Stimulated activated naive CD8-positive, alpha-beta T cell treated with anti-CD3 and anti-CD28 coated beads, Interleukin-15, Interleukin-2, amounts not matched to agents 100 U/mL and 50 U/mL, for 24 hours (primary cell): ENCODE results near the gene ZSCAN23.
"Not testable (repeated sequence)": the region's sequence is repeated elsewhere in the genome, so short reads cannot be mapped to it uniquely, and the experiment has no call there.

Source experiments
- ATAC-seq: fragments of 150-1000 bp; cut with Tn5 transposase; one replicate; pipeline ENCODE4 v1.10.0; 2021
- DNase-seq: peaks from one replicate; pipeline ENCODE4 v3.0.0; 2021

ZSCAN23 gene

GRCh38 chr6:28436404-28436803 is 6.9 kb downstream of the ZSCAN23 start:
- DNase-seq (no peak), ATAC-seq (no peak)

GRCh38 chr6:28433119-28433518 is 10.2 kb downstream of the ZSCAN23 start:
- no peak for ATAC-seq

GRCh38 chr6:28429781-28430180 is 13.5 kb downstream of the ZSCAN23 start:
- DNase-seq: no peak

More at GRCh38 chr6:28433119-28433518, 10.2 kb downstream of the ZSCAN23 start:
- DNase-seq: no peak

GRCh38 chr6:28425944-28426541 is 17.2 kb downstream of the ZSCAN23 start:
- DNase-seq (no peak), ATAC-seq (no peak)

More at GRCh38 chr6:28429781-28430180, 13.5 kb downstream of the ZSCAN23 start:
- no peak for ATAC-seq

GRCh38 chr6:28424163-28424562 is 19.1 kb downstream of the ZSCAN23 start:
- DNase-seq (no peak), ATAC-seq (no peak)

GRCh38 chr6:28423546-28423945 is 19.7 kb downstream of the ZSCAN23 start:
- no peak for ATAC-seq
- no peak for DNase-seq

- no peak for DNase-seq
These were observed 29.6 kb downstream of the ZSCAN23 start for GRCh38 chr6:28413681-28414080.

GRCh38 chr6:28410767-28411166 is 32.5 kb downstream of the ZSCAN23 start:
- DNase-seq: no peak
- no peak for ATAC-seq

More at GRCh38 chr6:28413681-28414080, 29.6 kb downstream of the ZSCAN23 start:
- ATAC-seq: no peak

- DNase-seq (no peak), ATAC-seq (peak; percentile 79)
These were observed 35.1 kb downstream of the ZSCAN23 start for GRCh38 chr6:28408076-28408802.

GRCh38 chr6:28407401-28407800 is 35.9 kb downstream of the ZSCAN23 start:
- ATAC-seq: peak; percentile 71
- no peak for DNase-seq

GRCh38 chr6:28403923-28404322 is 39.4 kb downstream of the ZSCAN23 start:
- not testable (repeated sequence) for DNase-seq, ATAC-seq

- ATAC-seq (no peak), DNase-seq (no peak)
These were observed 41.1 kb downstream of the ZSCAN23 start for GRCh38 chr6:28402197-28402596.

- no peak for DNase-seq
These were observed 42.1 kb downstream of the ZSCAN23 start for GRCh38 chr6:28401172-28401571.

GRCh38 chr6:28400122-28400451 is 43.2 kb downstream of the ZSCAN23 start:
- ATAC-seq: no peak
- DNase-seq: no peak

More at GRCh38 chr6:28401172-28401571, 42.1 kb downstream of the ZSCAN23 start:
- no peak for ATAC-seq

GRCh38 chr6:28399350-28400121 is 43.8 kb downstream of the ZSCAN23 start, which contains the start of gene ZSCAN12:
ZSCAN12 (minus strand) TSS chr6:28399747; CDS start chr6:28398405, 1,342 bp downstream.
- ATAC-seq (peak; percentile 98), DNase-seq (peak; percentile 88)

- ATAC-seq (no peak), DNase-seq (no peak)
These were observed 47.4 kb downstream of the ZSCAN23 start for GRCh38 chr6:28395918-28396317.

- DNase-seq: no peak
These were observed 49.2 kb downstream of the ZSCAN23 start for GRCh38 chr6:28393912-28394662.

GRCh38 chr6:28390688-28391087 is 52.6 kb downstream of the ZSCAN23 start:
- DNase-seq (no peak), ATAC-seq (no peak)

More at GRCh38 chr6:28393912-28394662, 49.2 kb downstream of the ZSCAN23 start:
- ATAC-seq: no peak

- ATAC-seq (no peak), DNase-seq (no peak)
These were observed 59.2 kb downstream of the ZSCAN23 start for GRCh38 chr6:28384143-28384533.

GRCh38 chr6:28383235-28384142 is 59.8 kb downstream of the ZSCAN23 start:
- ATAC-seq (peak; percentile 66), DNase-seq (peak; percentile 48)
